HepG2 (cell line): ENCODE results near the gene SPPL3. TPM values are rescaled to one million over a fixed set of nuclear protein-coding genes. Genes with fewer than 3 reads are reported as not detected.

Experiments
- BCL6 ChIP-seq: IDR thresholded peaks from 2 replicates; pipeline ENCODE4 v1.6.1; 2016; ENCODE audit warnings: missing genetic modification reagents, missing compliant biosample characterization
- GATA4 ChIP-seq: sonication (generic); IDR thresholded peaks from 2 replicates; pipeline ENCODE4 v1.6.1; 2016; ENCODE audit warnings: antibody characterized with exemption, low read depth, borderline replicate concordance
- GLI4 ChIP-seq: sonication (generic); formaldehyde crosslinking; IDR thresholded peaks from 2 replicates; pipeline ENCODE4 v1.5.1; 2020; ENCODE audit warnings: missing genetic modification reagents, mild to moderate bottlenecking, moderate library complexity, borderline replicate concordance
- MTF1 ChIP-seq: sonication (generic); formaldehyde crosslinking; IDR thresholded peaks from 2 replicates; pipeline ENCODE4 v1.5.0; 2020; ENCODE audit warnings: missing genetic modification reagents
- PTBP1 ChIP-seq: fragments of 200-400 bp; formaldehyde crosslinking; IDR thresholded peaks from 2 replicates; pipeline ENCODE4 v1.6.1; 2018; ENCODE audit warnings: low read length, low read depth; ENCODE audit not compliant: poor library complexity, severe bottlenecking
- TCF7 ChIP-seq: sonication (generic); IDR thresholded peaks from 2 replicates; pipeline ENCODE4 v1.6.1; 2016; ENCODE audit warnings: antibody characterized with exemption, low read depth
- ZFP90 ChIP-seq: sonication (generic); formaldehyde crosslinking; IDR thresholded peaks from 2 replicates; pipeline ENCODE4 v1.8.0; 2022; ENCODE audit warnings: missing genetic modification reagents, mild to moderate bottlenecking, inconsistent platforms, borderline replicate concordance
- ZNF354B ChIP-seq: sonication (generic); formaldehyde crosslinking; IDR thresholded peaks from 2 replicates; pipeline ENCODE4 v1.8.0; 2022; ENCODE audit warnings: mild to moderate bottlenecking, missing genetic modification reagents
- ZNF431 ChIP-seq: sonication (generic); formaldehyde crosslinking; IDR thresholded peaks from 2 replicates; pipeline ENCODE4 v1.9.0; 2022; ENCODE audit warnings: missing genetic modification reagents, low read depth, mild to moderate bottlenecking, borderline replicate concordance
- ZSCAN30 ChIP-seq: sonication (generic); formaldehyde crosslinking; IDR thresholded peaks from 2 replicates; pipeline ENCODE4 v1.5.0; 2020; ENCODE audit warnings: mild to moderate bottlenecking, missing genetic modification reagents
- polyA plus RNA-seq, 8 experiments: library from polyadenylated mRNA; depleted of rRNA in 3 of 8; stranded (reverse) in 7 of 8; unstranded in 1 of 8; fragments of >200 nt; fragmentation: Illumina TruSeq in 4 of 8; extraction: Trizol in 4 of 8; gene quantifications; 2 replicates each; pipeline versions ENCODE4 v1.2.1 to v1.2.3, GENCODE V29; 2011 to 2016; ENCODE audit warnings: low read depth in 4 of 8, missing spikeins in 1 of 8, mixed read lengths in 1 of 8; ENCODE audit not compliant: insufficient read depth in 1 of 8
- total RNA-seq, 5 experiments: library from RNA; depleted of rRNA; stranded (reverse); fragments of >200 nt; fragmentation: Illumina TruSeq; extraction: Trizol; gene quantifications; 2 replicates each; pipeline ENCODE4 v1.2.3, GENCODE V29; 2016; ENCODE audit warnings: low read depth in 1 of 5
- TF ChIP-seq, protein P1 (sequence below): sonication (generic); formaldehyde crosslinking; IDR thresholded peaks from 2 replicates; pipeline ENCODE4 v1.5.1; 2020; ENCODE audit warnings: missing genetic modification reagents, mild to moderate bottlenecking, borderline replicate concordance
- TF ChIP-seq, protein P2 (sequence below): sonication (generic); formaldehyde crosslinking; IDR thresholded peaks from 2 replicates; pipeline ENCODE4 v1.5.0; 2020; ENCODE audit warnings: mild to moderate bottlenecking, missing genetic modification reagents

Gene SPPL3
- total and polyA plus RNA-seq, 2 of the 13 experiments (the other 11 are each of a cell fraction or from before 2014, with no cell fraction given) = 8.9 to 9.1 TPM

DNA sequence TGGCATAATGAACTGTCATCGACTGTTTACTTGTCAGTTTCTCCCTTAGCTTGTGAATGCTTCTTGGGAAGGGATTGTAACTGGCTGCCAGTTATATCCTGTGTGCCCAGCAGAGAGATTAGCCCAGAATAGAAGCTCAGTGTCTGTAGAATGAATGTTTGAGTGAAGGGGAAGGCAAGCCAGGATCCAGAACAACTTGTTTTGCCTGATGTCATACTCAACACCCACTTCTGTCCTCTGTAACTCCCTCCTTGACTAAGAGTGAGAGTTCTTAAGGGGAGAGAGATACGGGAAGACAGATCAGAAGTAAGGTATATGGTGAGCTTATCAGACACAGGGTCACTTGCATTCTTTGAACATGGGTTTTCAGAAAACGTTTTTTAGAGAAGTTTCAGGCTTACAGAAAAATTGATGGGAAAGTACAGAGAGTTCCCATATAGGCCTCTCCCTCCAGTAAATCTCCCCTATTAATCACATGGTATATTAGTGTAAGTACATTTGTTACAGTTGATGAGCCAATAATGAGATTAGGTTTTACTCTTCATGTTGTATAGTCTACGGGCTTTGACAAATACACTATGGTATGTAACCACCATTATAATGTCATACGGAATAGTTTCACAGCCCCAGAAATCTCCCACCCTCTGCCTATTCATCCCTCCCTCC lies 5.6 kb upstream of the SPPL3 start (continued):
- TF ChIP-seq TCF7 = no peak
- no peak for TF ChIP-seq GATA4
- TF ChIP-seq ZFP90 (CRISPR knock-in tag) = no peak
- no peak for TF ChIP-seq ZNF431 (CRISPR knock-in tag)
- TF ChIP-seq ZSCAN30 = no peak
- TF ChIP-seq MTF1 (CRISPR knock-in tag) = no peak
- TF ChIP-seq, protein P1, sequence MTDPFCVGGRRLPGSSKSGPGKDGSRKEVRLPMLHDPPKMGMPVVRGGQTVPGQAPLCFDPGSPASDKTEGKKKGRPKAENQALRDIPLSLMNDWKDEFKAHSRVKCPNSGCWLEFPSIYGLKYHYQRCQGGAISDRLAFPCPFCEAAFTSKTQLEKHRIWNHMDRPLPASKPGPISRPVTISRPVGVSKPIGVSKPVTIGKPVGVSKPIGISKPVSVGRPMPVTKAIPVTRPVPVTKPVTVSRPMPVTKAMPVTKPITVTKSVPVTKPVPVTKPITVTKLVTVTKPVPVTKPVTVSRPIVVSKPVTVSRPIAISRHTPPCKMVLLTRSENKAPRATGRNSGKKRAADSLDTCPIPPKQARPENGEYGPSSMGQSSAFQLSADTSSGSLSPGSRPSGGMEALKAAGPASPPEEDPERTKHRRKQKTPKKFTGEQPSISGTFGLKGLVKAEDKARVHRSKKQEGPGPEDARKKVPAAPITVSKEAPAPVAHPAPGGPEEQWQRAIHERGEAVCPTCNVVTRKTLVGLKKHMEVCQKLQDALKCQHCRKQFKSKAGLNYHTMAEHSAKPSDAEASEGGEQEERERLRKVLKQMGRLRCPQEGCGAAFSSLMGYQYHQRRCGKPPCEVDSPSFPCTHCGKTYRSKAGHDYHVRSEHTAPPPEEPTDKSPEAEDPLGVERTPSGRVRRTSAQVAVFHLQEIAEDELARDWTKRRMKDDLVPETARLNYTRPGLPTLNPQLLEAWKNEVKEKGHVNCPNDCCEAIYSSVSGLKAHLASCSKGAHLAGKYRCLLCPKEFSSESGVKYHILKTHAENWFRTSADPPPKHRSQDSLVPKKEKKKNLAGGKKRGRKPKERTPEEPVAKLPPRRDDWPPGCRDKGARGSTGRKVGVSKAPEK (CRISPR knock-in tag) = no peak
- TF ChIP-seq, protein P2, sequence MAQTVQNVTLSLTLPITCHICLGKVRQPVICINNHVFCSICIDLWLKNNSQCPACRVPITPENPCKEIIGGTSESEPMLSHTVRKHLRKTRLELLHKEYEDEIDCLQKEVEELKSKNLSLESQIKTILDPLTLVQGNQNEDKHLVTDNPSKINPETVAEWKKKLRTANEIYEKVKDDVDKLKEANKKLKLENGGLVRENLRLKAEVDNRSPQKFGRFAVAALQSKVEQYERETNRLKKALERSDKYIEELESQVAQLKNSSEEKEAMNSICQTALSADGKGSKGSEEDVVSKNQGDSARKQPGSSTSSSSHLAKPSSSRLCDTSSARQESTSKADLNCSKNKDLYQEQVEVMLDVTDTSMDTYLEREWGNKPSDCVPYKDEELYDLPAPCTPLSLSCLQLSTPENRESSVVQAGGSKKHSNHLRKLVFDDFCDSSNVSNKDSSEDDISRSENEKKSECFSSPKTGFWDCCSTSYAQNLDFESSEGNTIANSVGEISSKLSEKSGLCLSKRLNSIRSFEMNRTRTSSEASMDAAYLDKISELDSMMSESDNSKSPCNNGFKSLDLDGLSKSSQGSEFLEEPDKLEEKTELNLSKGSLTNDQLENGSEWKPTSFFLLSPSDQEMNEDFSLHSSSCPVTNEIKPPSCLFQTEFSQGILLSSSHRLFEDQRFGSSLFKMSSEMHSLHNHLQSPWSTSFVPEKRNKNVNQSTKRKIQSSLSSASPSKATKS = no peak
- TF ChIP-seq GLI4 (CRISPR knock-in tag) = no peak
- TF ChIP-seq PTBP1 = no peak
- TF ChIP-seq BCL6 (CRISPR knock-in tag) = no peak
- TF ChIP-seq ZNF354B (CRISPR knock-in tag) = no peak
